Measurements from ENCODE around the gene ATOH8. TPM values are rescaled to one million over a fixed set of nuclear protein-coding genes. Genes with fewer than 3 reads are reported as not detected.
A peak's percentile ranks its signal among the peaks of the same experiment; 100 is the strongest.

Gene ATOH8
- polyA plus RNA-seq, 1 donor (not counting 4 experiments of a cell fraction or from before 2014, with no cell fraction given): not detected

DNA sequence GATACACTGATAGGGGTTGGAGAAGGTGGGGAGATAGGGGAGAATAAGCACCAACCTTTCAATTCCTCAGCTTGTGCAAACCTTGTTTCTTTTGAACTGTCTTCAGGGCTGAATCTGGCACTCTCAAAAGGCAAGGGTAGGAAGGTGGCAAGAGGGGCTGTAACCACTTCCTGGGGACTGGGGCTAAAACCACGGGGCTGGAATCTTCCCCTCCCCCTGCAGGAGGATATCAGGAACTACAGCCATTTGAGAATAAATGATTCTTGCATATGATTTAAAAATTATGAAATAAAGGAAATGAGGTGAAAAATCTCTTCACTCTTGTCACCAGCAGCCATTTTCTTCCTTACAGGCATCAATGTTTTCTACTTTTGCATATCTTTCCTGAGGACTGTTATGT is 50.8 kb downstream of the ATOH8 start:
- H3K9me3 ChIP-seq (ENCODE audit: control insufficient read depth, low read depth, low read length): no peaks in the 10 kb centered on the region
- no peak overlapping the region for H3K27ac ChIP-seq (ENCODE audit: control insufficient read depth, insufficient read depth, low read length)
- H3K9ac ChIP-seq (ENCODE audit: control insufficient read depth, extremely low read depth, insufficient read depth, low read length): no peak overlapping the region
- H3K4me2 ChIP-seq (ENCODE audit: control insufficient read depth, extremely low read depth, insufficient read depth, low read depth, low read length): no peak overlapping the region
- H2AFZ ChIP-seq (ENCODE audit: control insufficient read depth, low read length): no peak overlapping the region
- H3K36me3 ChIP-seq (ENCODE audit: control insufficient read depth in 2 of 2, extremely low read depth in 1 of 2, insufficient read depth in 2 of 2, low read length in 2 of 2): no peaks in the 10 kb centered on the region
- H3K9me1 ChIP-seq (ENCODE audit: control insufficient read depth, extremely low read depth, insufficient read depth, low read length): no peaks in the 10 kb centered on the region
- FAIRE-seq: no peak
- no peak for TF ChIP-seq EZH2 (IDR thresholded peaks at IDR 0.05; ENCODE audit: low read length)
- TF ChIP-seq, protein P1, sequence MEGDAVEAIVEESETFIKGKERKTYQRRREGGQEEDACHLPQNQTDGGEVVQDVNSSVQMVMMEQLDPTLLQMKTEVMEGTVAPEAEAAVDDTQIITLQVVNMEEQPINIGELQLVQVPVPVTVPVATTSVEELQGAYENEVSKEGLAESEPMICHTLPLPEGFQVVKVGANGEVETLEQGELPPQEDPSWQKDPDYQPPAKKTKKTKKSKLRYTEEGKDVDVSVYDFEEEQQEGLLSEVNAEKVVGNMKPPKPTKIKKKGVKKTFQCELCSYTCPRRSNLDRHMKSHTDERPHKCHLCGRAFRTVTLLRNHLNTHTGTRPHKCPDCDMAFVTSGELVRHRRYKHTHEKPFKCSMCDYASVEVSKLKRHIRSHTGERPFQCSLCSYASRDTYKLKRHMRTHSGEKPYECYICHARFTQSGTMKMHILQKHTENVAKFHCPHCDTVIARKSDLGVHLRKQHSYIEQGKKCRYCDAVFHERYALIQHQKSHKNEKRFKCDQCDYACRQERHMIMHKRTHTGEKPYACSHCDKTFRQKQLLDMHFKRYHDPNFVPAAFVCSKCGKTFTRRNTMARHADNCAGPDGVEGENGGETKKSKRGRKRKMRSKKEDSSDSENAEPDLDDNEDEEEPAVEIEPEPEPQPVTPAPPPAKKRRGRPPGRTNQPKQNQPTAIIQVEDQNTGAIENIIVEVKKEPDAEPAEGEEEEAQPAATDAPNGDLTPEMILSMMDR (optimal IDR thresholded peaks at IDR 0.05 in 1 of 3, IDR thresholded peaks at IDR 0.05 in 1 of 3, conservative IDR thresholded peaks at IDR 0.05 in 1 of 3; ENCODE audit: extremely low read depth in 1 of 3, insufficient read depth in 2 of 3, low read length in 3 of 3): peak; percentile 48 to 72 (median 68)
- H3K4me3 ChIP-seq (ENCODE audit: control insufficient read depth in 2 of 3, extremely low read depth in 1 of 3, insufficient read depth in 2 of 3, low read depth in 1 of 3, low read length in 3 of 3): no peak overlapping the region
- H4K20me1 ChIP-seq (ENCODE audit: control insufficient read depth, extremely low read depth, insufficient read depth, low read length): no peaks in the 10 kb centered on the region
- H3K79me2 ChIP-seq (ENCODE audit: control insufficient read depth, insufficient read depth, low read length): no peaks in the 10 kb centered on the region
- dilution Hi-C loops (cut with MboI; ENCODE audit: extremely low pct_ligation_motif_present, low sequenced_read_pairs): loop anchor here (25.0 kb wide), 1 partner anchor 92 kb away; no protein-coding TSS in a partner anchor
- H3K4me1 ChIP-seq (ENCODE audit: control insufficient read depth, extremely low read depth, insufficient read depth, low read length): peaks cover 2% of the 10 kb centered on the region
- H3K27me3 ChIP-seq (ENCODE audit: control insufficient read depth, extremely low read depth, insufficient read depth, low read length): peaks cover 3% of the 10 kb centered on the region
- DNase-seq (ENCODE audit: low read depth, low spot score): no peak

GRCh38 chr2:85806358-85807118 is 52.7 kb downstream of the ATOH8 start:
- dilution Hi-C loops (cut with MboI; ENCODE audit: extremely low pct_ligation_motif_present, low sequenced_read_pairs): loop anchor here (25.0 kb wide), 1 partner anchor 94 kb away; no protein-coding TSS in a partner anchor
- H3K9me3 ChIP-seq (ENCODE audit: control insufficient read depth, low read depth, low read length): no peaks in the 10 kb centered on the region
- H3K4me1 ChIP-seq (ENCODE audit: control insufficient read depth, extremely low read depth, insufficient read depth, low read length): no peaks in the 10 kb centered on the region
- H3K27ac ChIP-seq (ENCODE audit: control insufficient read depth, insufficient read depth, low read length): no peak overlapping the region
- TF ChIP-seq, protein P1 (optimal IDR thresholded peaks at IDR 0.05 in 1 of 3, IDR thresholded peaks at IDR 0.05 in 1 of 3, conservative IDR thresholded peaks at IDR 0.05 in 1 of 3; ENCODE audit: extremely low read depth in 1 of 3, insufficient read depth in 2 of 3, low read length in 3 of 3): no peak
- TF ChIP-seq EZH2 (IDR thresholded peaks at IDR 0.05; ENCODE audit: low read length): no peak
- no peaks in the 10 kb centered on the region for H3K79me2 ChIP-seq (ENCODE audit: control insufficient read depth, insufficient read depth, low read length)
- no peak for DNase-seq (ENCODE audit: low read depth, low spot score)
- H3K9ac ChIP-seq (ENCODE audit: control insufficient read depth, extremely low read depth, insufficient read depth, low read length): no peak overlapping the region
- H3K36me3 ChIP-seq (ENCODE audit: control insufficient read depth in 2 of 2, extremely low read depth in 1 of 2, insufficient read depth in 2 of 2, low read length in 2 of 2): no peaks in the 10 kb centered on the region
- no peaks in the 10 kb centered on the region for H4K20me1 ChIP-seq (ENCODE audit: control insufficient read depth, extremely low read depth, insufficient read depth, low read length)
- H2AFZ ChIP-seq (ENCODE audit: control insufficient read depth, low read length): no peak overlapping the region
- H3K4me2 ChIP-seq (ENCODE audit: control insufficient read depth, extremely low read depth, insufficient read depth, low read depth, low read length): no peak overlapping the region
- H3K27me3 ChIP-seq (ENCODE audit: control insufficient read depth, extremely low read depth, insufficient read depth, low read length): peaks cover 9% of the 10 kb centered on the region
- no peaks in the 10 kb centered on the region for H3K9me1 ChIP-seq (ENCODE audit: control insufficient read depth, extremely low read depth, insufficient read depth, low read length)
- no peak overlapping the region for H3K4me3 ChIP-seq (ENCODE audit: control insufficient read depth in 2 of 3, extremely low read depth in 1 of 3, insufficient read depth in 2 of 3, low read depth in 1 of 3, low read length in 3 of 3)
- no peak for FAIRE-seq
